ENCODE data around the gene PRKD1.
"Not testable (repeated sequence)": the region's sequence is repeated elsewhere in the genome, so short reads cannot be mapped to it uniquely, and the experiment has no call there.

The PRKD1 gene

GRCh38 chr14:29743531-29743930 lies 184.1 kb downstream of the PRKD1 start:
- no peak for DNase-seq (ENCODE audit: low spot score)

DNA sequence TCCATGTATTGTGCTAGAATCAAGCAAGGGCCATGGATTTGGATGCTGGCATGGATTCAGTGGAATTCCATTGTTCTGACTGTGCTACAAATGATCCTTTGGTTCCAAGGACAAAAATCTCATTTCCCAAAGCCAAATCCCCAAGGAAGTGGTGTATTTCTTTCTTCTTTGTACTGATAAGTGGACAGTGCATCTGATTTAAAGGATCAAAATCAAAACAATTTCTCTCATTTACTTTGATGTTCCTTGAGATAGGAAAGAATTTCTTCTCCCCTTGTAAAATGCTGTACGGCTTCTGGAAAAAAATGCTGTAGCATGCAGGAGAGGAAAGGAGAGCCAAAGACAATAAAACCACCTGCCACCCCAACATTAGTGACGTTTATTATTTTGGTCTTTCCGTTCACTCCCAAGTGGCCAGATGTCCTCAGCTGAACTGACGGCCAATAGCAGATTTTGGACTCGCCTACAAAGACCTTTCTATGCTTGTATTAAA lies 185.7 kb downstream of the PRKD1 start:
- no peak for DNase-seq (ENCODE audit: low spot score)

DNA sequence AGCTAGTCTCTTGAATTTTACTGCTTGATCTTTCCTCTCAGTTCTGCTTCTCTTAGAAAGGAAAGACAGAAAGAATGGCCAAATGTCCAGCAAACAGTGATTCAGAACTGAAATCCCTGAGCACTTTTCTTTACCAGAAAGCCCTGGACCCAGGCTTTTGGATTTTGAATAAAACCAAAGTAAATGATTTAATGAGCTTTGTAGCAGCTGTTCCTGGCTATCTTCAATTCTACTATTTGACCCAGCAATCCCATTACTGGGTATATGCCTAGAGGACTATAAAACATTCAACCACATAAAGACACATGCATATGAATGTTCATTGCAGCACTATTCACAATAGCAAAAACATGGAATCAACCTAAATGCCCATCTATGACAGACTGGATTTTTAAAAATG lies 187.2 kb downstream of the PRKD1 start:
- no peak for DNase-seq (ENCODE audit: low spot score)

- no peak for DNase-seq (ENCODE audit: low spot score)
These were observed 188.7 kb downstream of the PRKD1 start for GRCh38 chr14:29738950-29739349.

DNA sequence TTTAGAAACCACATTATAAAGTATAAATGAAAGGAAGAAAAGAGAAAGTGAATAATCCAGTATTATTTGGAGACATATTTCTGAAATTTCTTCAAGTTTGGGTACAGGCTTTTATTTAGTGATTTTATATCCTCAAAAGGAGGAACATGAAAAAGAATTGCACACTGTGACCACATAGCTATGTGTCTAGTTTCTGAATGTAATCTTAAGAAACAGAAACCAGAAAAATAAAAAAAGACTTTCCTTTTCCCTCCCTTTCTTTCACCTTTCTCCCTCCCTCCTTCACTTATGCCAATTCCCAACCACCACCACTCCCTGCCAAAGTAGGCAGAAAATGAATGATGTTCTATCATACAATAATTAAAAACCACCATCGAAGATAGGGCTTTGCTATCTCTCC lies 189.6 kb downstream of the PRKD1 start:
- no peak for DNase-seq (ENCODE audit: low spot score)

GRCh38 chr14:29735459-29735858 lies 192.2 kb downstream of the PRKD1 start:
- DNase-seq (ENCODE audit: low spot score) = no peak

- no peak for DNase-seq (ENCODE audit: low spot score)
These were observed 192.9 kb downstream of the PRKD1 start for GRCh38 chr14:29734732-29735131.

DNA sequence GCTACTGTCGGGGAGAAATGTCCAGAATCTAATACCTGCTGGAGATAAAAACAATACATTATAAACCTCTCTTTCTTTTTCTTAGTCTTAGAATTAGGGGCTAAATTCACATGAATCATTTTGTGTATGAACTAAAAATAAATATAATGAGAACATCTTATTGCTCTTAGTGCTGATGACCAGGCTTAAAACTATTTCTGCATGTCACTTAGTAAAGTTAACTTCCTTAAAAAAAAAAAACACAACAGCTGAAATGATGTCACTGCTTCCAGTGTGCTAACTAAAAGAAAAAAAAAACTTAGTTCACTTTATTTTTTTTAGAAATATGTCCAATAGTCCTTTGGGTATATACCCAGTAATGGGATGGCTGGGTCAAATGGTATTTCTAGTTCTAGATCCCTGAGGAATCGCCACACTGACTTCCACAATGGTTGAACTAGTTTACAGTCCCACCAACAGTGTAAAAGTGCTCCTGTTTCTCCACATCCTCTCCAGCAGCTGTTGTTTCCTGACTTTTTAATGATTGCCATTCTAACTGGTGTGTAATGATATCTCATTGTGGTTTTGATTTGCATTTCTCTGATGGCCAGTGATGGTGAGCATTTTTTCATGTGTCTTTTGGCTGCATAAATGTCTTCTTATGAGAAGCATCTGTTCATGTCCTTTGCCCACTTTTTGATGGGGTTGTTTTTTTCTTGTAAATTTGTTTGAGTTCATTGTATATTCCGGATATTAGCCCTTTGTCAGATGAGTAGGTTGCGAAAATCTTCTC lies 200.9 kb downstream of the PRKD1 start:
- not testable (repeated sequence) for DNase-seq (ENCODE audit: low spot score)

- DNase-seq (ENCODE audit: low spot score) = no peak
These were observed 202.7 kb downstream of the PRKD1 start for GRCh38 chr14:29724991-29725390.

DNA sequence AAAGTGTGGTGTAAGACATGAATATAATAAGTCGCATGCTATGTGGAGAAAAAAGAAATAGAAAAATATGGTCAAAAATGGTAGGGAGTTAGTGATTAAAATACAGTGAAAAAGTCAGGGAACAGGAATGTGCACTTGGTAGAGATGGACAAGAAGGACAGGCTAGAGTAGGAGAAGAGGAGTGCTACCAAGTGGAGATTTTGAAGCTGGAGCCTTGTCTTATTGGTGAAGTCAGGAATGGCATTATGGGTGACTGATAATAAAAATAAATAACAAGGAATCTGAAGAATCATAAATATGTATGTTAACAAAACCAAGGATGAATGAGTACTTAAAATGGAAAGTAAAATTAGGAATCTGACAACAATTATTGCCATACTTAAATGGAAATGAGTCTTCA lies 204.8 kb downstream of the PRKD1 start:
- no peak for DNase-seq (ENCODE audit: low spot score)

- DNase-seq (ENCODE audit: low spot score) = no peak
These were observed 206.1 kb downstream of the PRKD1 start for GRCh38 chr14:29721586-29721985.

DNA sequence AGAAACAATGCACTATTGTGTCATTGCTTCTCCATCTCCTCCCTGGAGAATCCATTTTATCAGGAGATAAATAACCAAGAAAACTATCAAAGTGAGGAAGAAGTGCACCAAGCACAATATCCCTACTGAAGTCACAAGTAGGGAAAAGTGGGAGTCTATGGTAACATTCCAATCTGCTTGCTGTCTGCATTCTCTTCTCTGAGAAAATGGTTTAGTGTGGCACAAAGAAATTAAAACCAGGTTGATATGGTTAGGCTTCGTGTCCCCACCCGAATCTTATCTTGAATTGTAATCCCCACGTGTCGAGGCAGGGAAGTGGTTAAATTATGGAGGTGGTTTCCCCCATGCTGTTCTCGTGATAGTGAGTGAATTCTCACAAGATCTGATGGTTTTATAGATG lies 209.7 kb downstream of the PRKD1 start:
- no peak for DNase-seq (ENCODE audit: low spot score)

DNA sequence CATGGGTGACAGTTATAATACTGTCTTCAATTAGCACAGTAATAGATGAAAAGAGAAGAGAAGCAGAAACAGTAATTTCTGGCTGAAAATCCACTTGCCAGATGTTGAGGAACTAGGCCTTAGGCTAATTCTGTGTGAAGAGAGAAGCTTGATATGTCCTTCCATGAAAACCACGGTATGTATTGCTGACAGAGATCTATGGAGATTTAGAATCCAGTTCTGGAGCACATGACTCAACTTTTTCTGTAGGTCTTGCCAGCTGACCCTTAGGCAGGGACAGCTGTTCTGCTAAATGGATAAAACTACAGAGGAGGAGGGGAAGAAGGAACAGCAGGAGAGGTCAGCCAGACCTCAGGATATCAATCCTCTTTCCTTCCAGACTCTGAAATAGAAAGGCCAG lies 211.5 kb downstream of the PRKD1 start:
- DNase-seq (ENCODE audit: low spot score) = no peak

- DNase-seq (ENCODE audit: low spot score) = no peak
These were observed 215.0 kb downstream of the PRKD1 start for GRCh38 chr14:29712601-29713000.

- no peak for DNase-seq (ENCODE audit: low spot score)
These were observed 217.6 kb downstream of the PRKD1 start for GRCh38 chr14:29710015-29710414.

DNA sequence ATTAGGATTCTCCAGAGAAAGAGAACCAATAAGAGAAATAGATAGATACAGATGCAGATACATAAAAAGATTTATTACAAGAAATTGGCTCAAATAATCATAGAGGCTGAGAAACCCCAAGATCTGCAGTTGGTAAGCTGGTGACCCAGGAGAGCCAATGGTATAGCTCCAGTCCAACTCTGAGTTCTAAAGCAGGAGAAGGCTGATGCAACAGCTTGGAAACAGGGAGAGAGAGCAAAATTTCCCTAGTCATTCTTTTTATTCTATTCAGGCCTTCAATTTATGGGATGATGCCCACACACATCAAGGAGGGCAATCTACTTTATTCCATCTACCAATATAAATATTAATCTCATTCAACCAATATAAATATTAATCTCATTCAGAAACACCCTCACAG lies 218.2 kb downstream of the PRKD1 start:
- DNase-seq (ENCODE audit: low spot score) = no peak

DNA sequence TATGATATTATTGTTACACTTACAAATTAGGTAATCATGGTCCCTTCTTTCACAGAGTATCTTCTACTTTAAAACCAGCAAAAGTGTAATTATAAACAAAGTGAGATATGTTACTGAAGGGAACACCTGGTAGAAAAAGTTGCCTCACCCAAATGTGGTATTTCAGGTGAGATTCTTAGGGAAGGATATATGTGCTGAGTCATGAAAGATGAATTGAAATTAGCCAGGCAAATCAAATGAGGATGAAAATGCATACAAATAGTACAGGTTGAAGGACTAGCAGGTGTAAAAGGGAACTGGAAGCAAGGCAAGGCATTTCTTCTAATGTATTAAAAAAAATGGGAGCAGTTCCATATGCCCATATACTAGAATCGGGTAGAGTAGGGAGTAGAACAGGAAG lies 220.9 kb downstream of the PRKD1 start:
- DNase-seq (ENCODE audit: low spot score) = no peak

GRCh38 chr14:29705801-29706200 lies 221.8 kb downstream of the PRKD1 start:
- no peak for DNase-seq (ENCODE audit: low spot score)

GRCh38 chr14:29689597-29689996 lies 238.1 kb downstream of the PRKD1 start:
- not testable (repeated sequence) for DNase-seq (ENCODE audit: low spot score)

- no peak for DNase-seq (ENCODE audit: low spot score)
These were observed 239.8 kb downstream of the PRKD1 start for GRCh38 chr14:29687866-29688265.

GRCh38 chr14:29687071-29687765 lies 240.4 kb downstream of the PRKD1 start:
- no peak for DNase-seq (ENCODE audit: low spot score)

- DNase-seq (ENCODE audit: low spot score) = no peak
These were observed 242.7 kb downstream of the PRKD1 start for GRCh38 chr14:29684926-29685325.

DNA sequence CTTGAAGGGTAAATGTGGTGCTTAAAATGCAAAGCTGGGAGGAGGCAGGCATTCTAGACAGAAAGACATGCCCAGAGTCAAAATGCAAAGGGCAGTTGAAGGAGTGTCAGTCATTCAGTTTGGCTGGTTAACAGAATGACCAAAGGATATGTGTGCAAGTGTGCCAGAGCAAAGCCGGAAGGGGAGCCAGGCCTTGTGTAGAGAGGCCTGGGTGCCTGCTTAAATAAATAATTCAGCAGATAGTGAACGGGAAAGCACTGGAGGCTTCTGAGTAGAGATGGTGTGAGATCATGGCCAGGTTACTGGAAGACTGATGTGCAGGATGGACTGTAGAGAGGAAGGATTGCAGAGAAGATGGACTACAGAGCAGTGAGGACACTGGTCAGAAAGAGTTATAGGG lies 244.9 kb downstream of the PRKD1 start:
- DNase-seq (ENCODE audit: low spot score) = no peak
